GM19438 (cell line): ENCODE measurements around the gene HMGCL.

Experiments used
- ATAC-seq: cut with Tn5 transposase; IDR thresholded peaks from one replicate; pipeline ENCODE4 v1.9.1; 2021; ENCODE audit warnings: low read depth; ENCODE audit not compliant: unreplicated experiment

HMGCL gene

DNA sequence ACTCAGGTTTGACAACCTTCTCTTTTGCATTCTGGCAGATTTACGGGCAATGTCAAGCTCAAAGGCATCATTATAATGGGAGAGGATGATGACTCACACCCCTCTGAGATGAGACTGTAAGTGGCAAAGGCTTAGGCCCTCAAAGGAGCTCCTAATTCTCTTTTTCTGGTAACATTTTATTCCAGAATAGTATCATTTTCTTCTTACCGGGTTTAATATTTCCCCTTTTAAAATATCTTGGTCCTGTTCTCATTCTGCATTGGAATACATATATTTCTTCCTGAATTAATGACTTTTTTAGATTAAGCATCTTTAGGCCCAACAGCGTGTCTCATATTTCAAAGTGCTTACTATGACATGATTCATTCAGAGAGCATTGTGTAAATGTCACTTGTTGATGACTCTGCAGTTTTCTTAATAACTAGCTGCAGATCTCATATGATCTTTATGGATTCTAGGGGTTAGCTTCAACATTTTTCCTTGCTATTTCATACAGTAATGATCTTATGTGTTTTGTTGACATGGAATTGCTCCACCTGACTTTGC, 45.3 kb downstream of the HMGCL start:
- ATAC-seq = no peak

- ATAC-seq = peak; percentile 69
Observed at GRCh38 chr1:23777979-23778814, 47.0 kb downstream of the HMGCL start, which contains the start of gene PITHD1. TSS of gene PITHD1 (plus strand) at chr1:23778418. CDS start at chr1:23778516, 98 bp downstream.

GRCh38 chr1:23776217-23776616, 49.0 kb downstream of the HMGCL start:
- ATAC-seq = no peak

DNA sequence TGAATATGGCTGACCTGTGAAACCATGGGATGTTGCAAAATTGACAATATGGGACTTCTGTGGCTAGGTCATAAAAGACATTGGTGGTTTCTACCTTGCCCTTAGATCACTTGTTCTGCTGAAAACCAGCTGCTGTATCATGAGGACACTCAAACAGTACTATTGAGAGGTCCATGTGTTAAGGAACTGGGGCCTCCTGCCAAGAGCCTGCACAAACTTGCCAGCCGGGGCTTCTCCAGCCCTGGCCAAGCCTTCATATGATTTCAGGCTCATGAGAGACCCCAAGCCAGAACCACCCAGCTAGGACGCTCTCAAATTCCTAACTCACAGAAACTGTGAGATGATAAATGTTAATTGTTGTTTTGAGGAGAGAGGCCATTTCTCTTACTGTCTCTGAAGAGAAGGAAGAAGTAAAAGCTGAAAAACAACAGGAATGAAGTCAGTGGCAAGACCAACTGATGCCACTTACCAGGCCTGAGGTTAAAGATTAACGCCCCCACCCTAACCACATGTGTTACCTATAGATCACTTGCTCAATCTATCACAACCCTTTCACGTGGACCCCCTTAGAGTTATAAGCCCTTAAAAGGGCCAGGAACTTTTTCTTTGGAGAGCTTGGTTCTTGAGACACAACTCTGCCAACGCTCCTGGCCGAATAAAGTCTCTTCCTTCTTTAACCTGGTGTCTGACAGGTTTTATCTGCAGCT, 50.9 kb downstream of the HMGCL start:
- no peak for ATAC-seq

GRCh38 chr1:23772854-23773242, 52.4 kb downstream of the HMGCL start:
- no peak for ATAC-seq

GRCh38 chr1:23772049-23772853, 53.0 kb downstream of the HMGCL start:
- no peak for ATAC-seq

GRCh38 chr1:23768733-23769132, 56.5 kb downstream of the HMGCL start:
- ATAC-seq = no peak

- no peak for ATAC-seq
Observed at GRCh38 chr1:23763041-23763577, 62.1 kb downstream of the HMGCL start.

DNA sequence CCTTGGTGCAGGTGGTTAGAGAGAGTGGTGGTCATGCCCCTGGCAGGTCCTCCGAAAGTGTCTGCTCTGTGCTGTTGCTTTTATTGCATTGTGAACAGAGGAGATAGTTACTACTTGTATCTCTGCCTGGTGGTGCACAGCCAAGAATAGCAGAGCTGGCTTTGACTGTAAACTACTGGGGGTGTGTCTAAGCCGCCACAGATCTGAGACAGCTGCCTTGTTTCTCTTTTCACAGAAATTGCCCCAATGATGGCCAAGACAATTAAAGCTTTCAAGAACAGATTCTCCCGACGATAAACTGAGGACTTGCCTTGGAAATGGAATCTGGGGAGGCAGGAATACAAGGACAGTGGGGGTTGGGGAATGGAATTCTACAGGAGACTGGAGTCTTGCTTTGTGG, 66.0 kb downstream of the HMGCL start:
- no peak for ATAC-seq

DNA sequence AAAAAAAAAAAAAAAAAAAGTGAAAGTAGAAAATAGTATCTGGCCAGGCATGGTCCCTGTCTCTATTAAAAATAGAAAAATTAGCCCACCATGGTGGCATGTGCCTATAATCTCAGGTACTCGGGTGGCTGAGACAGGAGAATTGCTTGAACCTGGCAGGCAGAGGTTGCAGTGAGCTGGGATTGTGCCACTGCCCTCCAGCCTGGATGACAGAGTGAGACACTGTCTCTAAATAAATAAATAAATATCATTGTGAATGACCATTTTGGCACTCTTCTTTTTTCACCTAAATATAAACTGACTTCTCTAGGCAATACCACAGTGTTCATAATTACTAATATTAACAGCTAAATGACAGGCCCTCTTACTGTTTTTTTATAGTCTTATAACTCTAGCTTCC, 67.4 kb downstream of the HMGCL start:
- ATAC-seq = no peak

DNA sequence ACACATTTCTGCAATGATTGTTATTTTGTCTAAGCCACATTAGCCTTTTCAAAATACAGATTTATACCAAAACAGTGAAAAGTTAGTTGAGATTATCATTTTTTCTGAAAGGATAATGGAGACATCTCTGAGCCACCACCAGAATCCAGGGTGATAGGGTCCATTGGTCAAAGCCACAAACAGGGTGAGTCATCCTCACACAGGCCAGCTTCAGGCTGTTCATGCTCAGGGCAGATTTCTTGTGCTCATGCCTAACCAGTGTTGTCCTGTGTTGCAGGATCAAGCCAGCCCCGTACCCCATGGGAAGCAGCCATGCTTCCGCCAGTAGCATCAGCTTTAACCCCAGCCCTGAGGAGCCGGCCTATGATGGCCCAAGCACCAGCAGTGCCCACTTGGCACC, 68.6 kb downstream of the HMGCL start:
- ATAC-seq = no peak

DNA sequence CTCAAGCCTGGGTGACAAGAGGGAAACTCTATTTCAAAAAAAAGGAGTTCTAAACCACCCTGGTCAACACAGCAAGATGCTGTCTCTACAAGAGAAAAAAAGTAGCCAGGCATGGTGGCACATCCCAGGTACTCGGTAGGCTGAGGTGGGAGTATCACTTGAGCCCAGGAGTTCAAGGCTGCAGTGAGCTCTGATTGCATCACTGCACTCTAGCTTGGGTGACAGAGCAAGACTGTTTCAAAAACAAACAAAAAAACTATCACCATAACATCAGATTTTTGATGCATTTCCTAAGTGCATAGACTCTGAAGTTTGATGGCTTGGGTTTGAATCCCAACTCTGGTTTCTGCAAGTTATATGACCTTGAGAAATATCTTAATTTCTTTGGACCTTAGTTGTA, 72.3 kb downstream of the HMGCL start:
- no peak for ATAC-seq
